H9 (cell line): ENCODE measurements around the gene GABBR2. TPM values are rescaled to one million over a fixed set of nuclear protein-coding genes. Genes with fewer than 3 reads are reported as not detected.

Experiments used
- DNase-seq: peaks from one replicate; pipeline ENCODE4 v3.0.0-alpha.2; 2017
- H2AFZ ChIP-seq: one replicate; pipeline ENCODE4 v1.6.1; 2013; ENCODE audit warnings: mild to moderate bottlenecking, low read length, control low read depth, moderate library complexity
- H2AK5ac ChIP-seq: 2 replicates; pipeline ENCODE4 v1.6.1; 2013; ENCODE audit warnings: low read length, control low read depth, mixed read lengths; ENCODE audit not compliant: insufficient read length
- H2BK120ac ChIP-seq: one replicate; pipeline ENCODE4 v1.6.1; 2013; ENCODE audit warnings: low read depth, mild to moderate bottlenecking, low read length, control low read depth, inconsistent platforms; ENCODE audit not compliant: poor library complexity, severe bottlenecking
- H2BK12ac ChIP-seq: 2 replicates; pipeline ENCODE4 v1.6.1; 2013; ENCODE audit warnings: low read length, control low read depth, mixed read lengths, low read depth; ENCODE audit not compliant: insufficient read length
- H2BK15ac ChIP-seq: 2 replicates; pipeline ENCODE4 v1.6.1; 2013; ENCODE audit warnings: low read depth, low read length, control low read depth
- H2BK20ac ChIP-seq: one replicate; pipeline ENCODE4 v1.6.1; 2013; ENCODE audit warnings: low read depth, mild to moderate bottlenecking, low read length, control low read depth, inconsistent platforms; ENCODE audit not compliant: poor library complexity, severe bottlenecking
- H2BK5ac ChIP-seq: 2 replicates; pipeline ENCODE4 v1.6.1; 2013; ENCODE audit warnings: low read length, control low read depth, mixed read lengths; ENCODE audit not compliant: insufficient read length
- H3K14ac ChIP-seq: 2 replicates; pipeline ENCODE4 v1.6.1; 2013; ENCODE audit warnings: low read length, control low read depth; ENCODE audit not compliant: insufficient read depth
- H3K18ac ChIP-seq: 2 replicates; pipeline ENCODE4 v1.6.1; 2013; ENCODE audit warnings: low read depth, mild to moderate bottlenecking, mixed read lengths, low read length, control low read depth; ENCODE audit not compliant: insufficient read length
- H3K23ac ChIP-seq: 2 replicates; pipeline ENCODE4 v1.6.1; 2013; ENCODE audit warnings: low read length, control low read depth, mixed read lengths, low read depth; ENCODE audit not compliant: insufficient read length
- H3K23me2 ChIP-seq: 2 replicates; pipeline ENCODE4 v1.6.1; 2013; ENCODE audit warnings: low read depth, mild to moderate bottlenecking, mixed read lengths, low read length, control low read depth; ENCODE audit not compliant: insufficient read length, poor library complexity, severe bottlenecking
- H3K27ac ChIP-seq: 2 replicates; pipeline ENCODE4 v1.5.1; 2013; ENCODE audit warnings: low read length, control low read depth, mixed read lengths, low read depth; ENCODE audit not compliant: insufficient read length
- H3K27me3 ChIP-seq: 2 replicates; pipeline ENCODE4 v1.6.1; 2013; ENCODE audit warnings: low read length, control low read depth, inconsistent platforms; ENCODE audit not compliant: insufficient read depth
- H3K4ac ChIP-seq: 2 replicates; pipeline ENCODE4 v1.6.1; 2013; ENCODE audit warnings: low read depth, mild to moderate bottlenecking, control low read depth, inconsistent platforms, low read length, moderate library complexity
- H3K4me1 ChIP-seq: 2 replicates; pipeline ENCODE4 v1.6.1; 2013; ENCODE audit warnings: low read length, control low read depth, inconsistent platforms; ENCODE audit not compliant: insufficient read depth
- H3K4me2 ChIP-seq: 2 replicates; pipeline ENCODE4 v1.6.1; 2013; ENCODE audit warnings: low read length, control low read depth, mixed read lengths; ENCODE audit not compliant: insufficient read length, insufficient read depth
- H3K56ac ChIP-seq: 2 replicates; pipeline ENCODE4 v1.6.1; 2013; ENCODE audit warnings: low read depth, mild to moderate bottlenecking, mixed read lengths, low read length, control low read depth; ENCODE audit not compliant: insufficient read length
- H3K79me1 ChIP-seq: 2 replicates; pipeline ENCODE4 v1.6.1; 2013; ENCODE audit warnings: low read depth, mild to moderate bottlenecking, moderate library complexity, low read length, control low read depth, inconsistent platforms; ENCODE audit not compliant: insufficient read depth, poor library complexity, severe bottlenecking
- H3K79me2 ChIP-seq: 2 replicates; pipeline ENCODE4 v1.6.1; 2013; ENCODE audit warnings: low read length, control low read depth, inconsistent platforms; ENCODE audit not compliant: insufficient read depth
- H3K9ac ChIP-seq: 2 replicates; pipeline ENCODE4 v1.6.1; 2013; ENCODE audit warnings: low read length, control low read depth, mixed read lengths; ENCODE audit not compliant: insufficient read length; ENCODE audit errors: extremely low read depth
- H3K9me3 ChIP-seq: one replicate; pipeline ENCODE4 v1.6.1; 2013; ENCODE audit warnings: low read depth, low read length, inconsistent platforms; ENCODE audit not compliant: control insufficient read depth
- H3T11ph ChIP-seq: one replicate; pipeline ENCODE4 v1.6.1; 2013; ENCODE audit warnings: mild to moderate bottlenecking, low read length, control low read depth, inconsistent platforms
- H4K20me1 ChIP-seq: one replicate; pipeline ENCODE4 v1.6.1; 2013; ENCODE audit not compliant: control insufficient read depth, insufficient read length, insufficient read depth
- H4K5ac ChIP-seq: 2 replicates; pipeline ENCODE4 v1.6.1; 2013; ENCODE audit warnings: low read depth, mild to moderate bottlenecking, mixed read lengths, low read length, control low read depth; ENCODE audit not compliant: insufficient read length
- H4K8ac ChIP-seq: replicated peaks from 2 replicates; pipeline ENCODE4 v1.6.1; 2013; ENCODE audit warnings: low read length, control low read depth, mixed read lengths, low read depth; ENCODE audit not compliant: insufficient read length
- H4K91ac ChIP-seq: 2 replicates; pipeline ENCODE4 v1.6.1; 2013; ENCODE audit warnings: low read depth, mild to moderate bottlenecking, moderate library complexity, mixed read lengths, low read length, control low read depth; ENCODE audit not compliant: insufficient read length
- H3K27ac Mint-ChIP-seq, 3 experiments: 2 replicates in 2 of 3; 3 replicates in 1 of 3; pipeline ENCODE4 v1.8.0; 2020 to 2021; ENCODE audit warnings: mixed read lengths in 3 of 3, mild to moderate bottlenecking in 1 of 3, moderate library complexity in 1 of 3
- H3K27me3 Mint-ChIP-seq: 2 replicates; pipeline ENCODE4 v1.8.0; 2021; ENCODE audit warnings: low read depth, mild to moderate bottlenecking, moderate library complexity, mixed read lengths
- H3K36me3 Mint-ChIP-seq, 3 experiments: 2 replicates in 2 of 3; 3 replicates in 1 of 3; pipeline ENCODE4 v1.8.0; 2020 to 2021; ENCODE audit warnings: low read depth in 3 of 3, mixed read lengths in 3 of 3; ENCODE audit not compliant: insufficient read depth in 1 of 3
- H3K4me1 Mint-ChIP-seq, 2 experiments: 2 replicates each; pipeline ENCODE4 v1.8.0; 2020; ENCODE audit warnings: mixed read lengths in 2 of 2
- H3K4me3 Mint-ChIP-seq, 2 experiments: 2 replicates in 1 of 2; 3 replicates in 1 of 2; pipeline ENCODE4 v1.8.0; 2020 to 2021; ENCODE audit warnings: mild to moderate bottlenecking in 2 of 2, mixed read lengths in 2 of 2, moderate library complexity in 1 of 2
- H3K9me3 Mint-ChIP-seq, 2 experiments: 2 replicates in 1 of 2; 3 replicates in 1 of 2; pipeline ENCODE4 v1.8.0; 2020; ENCODE audit warnings: mild to moderate bottlenecking in 2 of 2, mixed read lengths in 2 of 2, moderate library complexity in 1 of 2
- CTCF ChIP-seq: fragments of 200-600 bp; sonication (generic); conservative IDR thresholded peaks from 3 replicates; pipeline ENCODE4 v1.8.0; 2021; ENCODE audit warnings: antibody characterized with exemption, mild to moderate bottlenecking
- WGBS: extraction: QIAGEN DNeasy Blood & Tissue Kit; methylation state at CpG from one replicate; pipeline ENCODE4 v1.1.7; 2013; ENCODE audit warnings: missing lambda C conversion rate, low lambda C conversion rate, mixed read lengths; ENCODE audit not compliant: insufficient read length; ENCODE audit errors: extremely low coverage; 5-methylcytosine and 5-hydroxymethylcytosine counted together
- total RNA-seq: library from RNA; stranded (reverse); gene quantifications from 2 replicates; pipeline ENCODE4 v1.2.1, GENCODE V29; 2021

GABBR2 gene
- total RNA-seq, 1 experiment from 2014 or later, result 0.66 TPM

- no peak overlapping the region for H3K14ac ChIP-seq
- H2AK5ac ChIP-seq, result no peak overlapping the region
- no peaks in the 10 kb centered on the region for H3K9me3 ChIP-seq
- no peak overlapping the region for H3K27ac Mint-ChIP-seq
- peaks cover 0 to 2% (median 0%) of the 10 kb centered on the region in 3 experiments; a peak in 2 of 7 replicates for H3K36me3 Mint-ChIP-seq
- H2BK12ac ChIP-seq, result no peak overlapping the region
- H4K20me1 ChIP-seq, result no peaks in the 10 kb centered on the region
- peaks cover 11% of the 10 kb centered on the region for H3K4me1 ChIP-seq
- H3K9me3 Mint-ChIP-seq, result peaks cover 3% of the 10 kb centered on the region in 2 experiments; a peak in 2 of 5 replicates
- no peak overlapping the region for H3K4ac ChIP-seq
- H4K91ac ChIP-seq, result no peak overlapping the region
- H3K23ac ChIP-seq, result no peak overlapping the region
- H3K23me2 ChIP-seq, result no peaks in the 10 kb centered on the region
- no peak overlapping the region for H4K8ac ChIP-seq
- no peak overlapping the region for H3K18ac ChIP-seq
- H3K79me1 ChIP-seq, result no peaks in the 10 kb centered on the region
- H3K4me1 Mint-ChIP-seq, result peaks cover 40 to 50% of the 10 kb centered on the region in 2 experiments
- no peak overlapping the region for H2BK15ac ChIP-seq
- no peak for TF ChIP-seq CTCF
- H2AFZ ChIP-seq, result no peak overlapping the region
- no peak overlapping the region; a peak in 1 of 5 replicates for H3K4me3 Mint-ChIP-seq
- H3K56ac ChIP-seq, result no peak overlapping the region
- WGBS, result no CpG with 5 or more reads among the region's 10 CpGs
- H2BK5ac ChIP-seq, result no peak overlapping the region
- no peak overlapping the region for H2BK20ac ChIP-seq
- H3K27me3 ChIP-seq, result no peaks in the 10 kb centered on the region
- no peak overlapping the region for H2BK120ac ChIP-seq
- no peak overlapping the region for H3K27ac ChIP-seq
- no peaks in the 10 kb centered on the region for H3K79me2 ChIP-seq
- H3K27me3 Mint-ChIP-seq, result peaks cover 5% of the 10 kb centered on the region; the same call in 1 of the 2 replicates
- no peak for DNase-seq
- no peak overlapping the region for H3K9ac ChIP-seq
- no peak overlapping the region for H4K5ac ChIP-seq
- no peak overlapping the region for H3K4me2 ChIP-seq
- H3T11ph ChIP-seq, result no peak overlapping the region
Measured at GRCh38 chr9:98412101-98412842, 296.5 kb downstream of the GABBR2 start.
